T-helper 1 cell treated with Interleukin-12 subunit alpha and Interleukin-12 subunit beta and Interleukin-4 antibody, amounts not matched to agents 30 μg/mL and 1 μg/mL, for 36 hours (primary cell): ENCODE results near the gene LIM2.
A peak's percentile ranks its signal among the peaks of the same experiment; 100 is the strongest.

Source experiments
- H3K27ac Mint-ChIP-seq: one replicate; pipeline ENCODE4 v1.8.0; 2021; ENCODE audit warnings: mild to moderate bottlenecking, mixed read lengths
- H3K27me3 Mint-ChIP-seq: one replicate; pipeline ENCODE4 v1.8.0; 2021; ENCODE audit warnings: low read depth, mixed read lengths
- H3K36me3 Mint-ChIP-seq: one replicate; pipeline ENCODE4 v1.8.0; 2021; ENCODE audit warnings: low read depth, mixed read lengths
- H3K4me1 Mint-ChIP-seq: one replicate; pipeline ENCODE4 v1.8.0; 2021; ENCODE audit warnings: low read depth, mixed read lengths
- H3K4me3 Mint-ChIP-seq: one replicate; pipeline ENCODE4 v1.8.0; 2021; ENCODE audit warnings: mild to moderate bottlenecking, moderate library complexity, mixed read lengths
- H3K9me3 Mint-ChIP-seq: one replicate; pipeline ENCODE4 v1.8.0; 2021; ENCODE audit warnings: mixed read lengths

LIM2 gene

GRCh38 chr19:51365211-51365964 is 22.4 kb downstream of the LIM2 start:
- Mint-ChIP-seq H3K9me3 (no peaks in the 10 kb centered on the region), H3K27me3 (no peaks in the 10 kb centered on the region), H3K36me3 (peaks cover 3% of the 10 kb centered on the region), H3K4me3 (peak overlapping the region; percentile 100), H3K4me1 (peaks cover 49% of the 10 kb centered on the region), H3K27ac (peak overlapping the region; percentile 98)

DNA sequence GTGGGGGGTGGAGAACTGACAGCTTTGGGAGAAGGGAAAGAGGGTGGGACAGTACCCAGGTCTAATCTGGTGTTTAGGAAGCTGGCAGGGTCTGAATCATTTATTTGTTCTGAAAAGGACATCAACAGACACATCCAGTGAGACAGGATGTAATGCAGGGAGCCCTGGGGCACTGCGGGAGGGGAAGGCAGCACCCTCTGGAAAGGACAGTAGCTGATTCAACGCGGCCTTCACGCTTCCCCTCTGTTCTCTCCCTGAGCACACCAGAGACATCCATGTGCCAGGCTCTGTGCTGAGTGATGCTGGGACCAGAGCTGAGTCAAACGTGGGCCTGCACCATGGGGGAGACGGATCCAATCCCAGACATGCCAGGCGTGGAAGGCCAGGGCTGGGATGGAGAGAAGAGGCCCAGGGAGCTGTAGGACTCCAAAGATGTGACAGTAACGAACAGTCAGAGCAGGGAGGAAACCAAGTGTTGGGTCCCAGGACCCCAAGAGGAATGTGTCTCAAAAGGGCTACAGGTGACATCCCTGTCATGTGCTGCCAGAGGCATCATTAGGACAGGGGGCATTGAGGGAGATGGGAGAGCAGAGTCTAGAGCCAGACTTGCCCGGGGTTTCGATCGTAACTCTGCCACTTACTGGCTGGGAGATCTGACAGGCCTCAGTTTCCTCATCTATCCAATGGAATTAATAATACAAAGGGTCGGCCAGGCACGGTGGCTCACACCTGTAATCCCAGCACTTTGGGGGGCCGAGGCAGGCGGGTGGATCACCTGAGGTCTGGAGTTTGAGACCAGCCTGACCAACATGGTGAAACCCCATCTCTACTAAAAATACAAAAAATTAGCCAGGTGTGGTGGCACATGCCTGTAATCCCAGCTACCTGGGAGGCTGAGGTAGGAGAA is 23.3 kb downstream of the LIM2 start:
- Mint-ChIP-seq H3K4me1 (peaks cover 45% of the 10 kb centered on the region), H3K4me3 (peak overlapping the region; percentile 66), H3K27me3 (no peaks in the 10 kb centered on the region), H3K27ac (peak overlapping the region; percentile 34), H3K36me3 (no peaks in the 10 kb centered on the region), H3K9me3 (no peaks in the 10 kb centered on the region)

DNA sequence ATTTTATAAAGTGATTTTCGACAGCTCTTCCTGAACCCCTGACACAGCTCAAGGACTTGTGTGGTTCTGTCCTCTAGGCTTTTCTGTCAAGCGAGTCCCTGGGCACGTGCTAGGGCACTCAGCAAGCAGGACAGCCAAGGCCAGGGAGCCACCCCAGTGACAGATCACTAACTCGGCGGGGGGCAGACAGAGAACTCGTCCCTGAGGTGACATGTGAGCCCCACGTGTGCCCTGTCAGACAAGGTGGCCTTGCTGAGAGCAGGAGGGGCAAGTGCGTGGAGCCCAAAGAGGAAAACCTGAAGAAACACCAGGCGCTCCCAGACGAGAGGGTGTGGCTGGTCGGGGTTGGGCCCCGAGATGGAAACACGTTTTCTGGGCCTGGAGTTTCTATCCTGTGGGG is 26.5 kb downstream of the LIM2 start:
- Mint-ChIP-seq H3K36me3 (no peaks in the 10 kb centered on the region), H3K27me3 (no peaks in the 10 kb centered on the region), H3K27ac (no peak overlapping the region), H3K9me3 (no peaks in the 10 kb centered on the region), H3K4me3 (no peak overlapping the region), H3K4me1 (peaks cover 31% of the 10 kb centered on the region)

- Mint-ChIP-seq H3K9me3 (no peaks in the 10 kb centered on the region), H3K36me3 (no peaks in the 10 kb centered on the region), H3K27ac (no peak overlapping the region), H3K4me1 (peaks cover 26% of the 10 kb centered on the region), H3K4me3 (no peak overlapping the region), H3K27me3 (no peaks in the 10 kb centered on the region)
Observed at GRCh38 chr19:51359294-51359693, 28.5 kb downstream of the LIM2 start.

GRCh38 chr19:51357952-51358351 is 29.8 kb downstream of the LIM2 start:
- no peak overlapping the region for H3K4me3 Mint-ChIP-seq
- no peak overlapping the region for H3K27ac Mint-ChIP-seq
- H3K4me1 Mint-ChIP-seq = peaks cover 15% of the 10 kb centered on the region
- H3K27me3 Mint-ChIP-seq = no peaks in the 10 kb centered on the region
- H3K9me3 Mint-ChIP-seq = no peaks in the 10 kb centered on the region
- no peaks in the 10 kb centered on the region for H3K36me3 Mint-ChIP-seq

GRCh38 chr19:51356159-51356801 is 31.5 kb downstream of the LIM2 start:
- H3K27me3 Mint-ChIP-seq = no peaks in the 10 kb centered on the region
- H3K4me1 Mint-ChIP-seq = peaks cover 6% of the 10 kb centered on the region
- peaks cover 9% of the 10 kb centered on the region for H3K36me3 Mint-ChIP-seq
- H3K27ac Mint-ChIP-seq = no peak overlapping the region
- H3K9me3 Mint-ChIP-seq = no peaks in the 10 kb centered on the region
- H3K4me3 Mint-ChIP-seq = no peak overlapping the region

GRCh38 chr19:51354742-51355148 is 33.0 kb downstream of the LIM2 start:
- Mint-ChIP-seq H3K27ac (peak overlapping the region; percentile 9), H3K36me3 (peaks cover 15% of the 10 kb centered on the region), H3K9me3 (no peaks in the 10 kb centered on the region), H3K27me3 (no peaks in the 10 kb centered on the region), H3K4me3 (peak overlapping the region; percentile 7), H3K4me1 (peaks cover 6% of the 10 kb centered on the region)

DNA sequence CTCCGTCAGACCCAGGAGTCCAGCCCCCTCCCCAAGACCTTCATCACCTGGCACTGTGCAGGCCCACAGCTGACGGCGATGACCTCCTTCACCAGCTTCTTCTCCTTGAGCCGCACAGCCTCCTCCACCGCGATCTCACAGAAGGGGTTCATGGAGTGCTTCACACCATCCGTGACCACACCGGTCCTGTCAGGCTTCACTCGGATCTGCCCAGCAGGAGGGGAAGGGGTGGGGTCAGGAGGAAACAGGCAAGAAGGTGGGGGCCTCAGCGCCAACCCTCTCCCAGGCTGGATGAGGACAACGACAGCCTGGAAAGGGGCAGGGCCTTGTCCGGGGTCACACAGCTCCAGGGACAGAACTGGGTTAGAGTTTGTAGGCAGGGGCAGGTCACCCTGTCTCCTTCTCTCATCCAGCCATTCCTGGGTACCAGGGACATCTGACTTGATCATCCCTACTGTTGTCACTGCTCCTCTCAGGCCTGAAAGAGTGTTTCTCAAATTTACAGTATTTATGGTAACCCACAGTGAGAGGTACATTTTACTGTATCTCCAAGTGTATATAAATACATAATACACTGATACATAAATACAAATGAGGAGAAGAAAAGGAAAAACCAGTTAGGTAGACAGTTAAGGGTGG is 33.6 kb downstream of the LIM2 start:
- Mint-ChIP-seq H3K36me3 (peaks cover 15% of the 10 kb centered on the region), H3K27me3 (no peaks in the 10 kb centered on the region), H3K4me1 (peaks cover 6% of the 10 kb centered on the region), H3K27ac (no peak overlapping the region), H3K9me3 (no peaks in the 10 kb centered on the region), H3K4me3 (no peak overlapping the region)

DNA sequence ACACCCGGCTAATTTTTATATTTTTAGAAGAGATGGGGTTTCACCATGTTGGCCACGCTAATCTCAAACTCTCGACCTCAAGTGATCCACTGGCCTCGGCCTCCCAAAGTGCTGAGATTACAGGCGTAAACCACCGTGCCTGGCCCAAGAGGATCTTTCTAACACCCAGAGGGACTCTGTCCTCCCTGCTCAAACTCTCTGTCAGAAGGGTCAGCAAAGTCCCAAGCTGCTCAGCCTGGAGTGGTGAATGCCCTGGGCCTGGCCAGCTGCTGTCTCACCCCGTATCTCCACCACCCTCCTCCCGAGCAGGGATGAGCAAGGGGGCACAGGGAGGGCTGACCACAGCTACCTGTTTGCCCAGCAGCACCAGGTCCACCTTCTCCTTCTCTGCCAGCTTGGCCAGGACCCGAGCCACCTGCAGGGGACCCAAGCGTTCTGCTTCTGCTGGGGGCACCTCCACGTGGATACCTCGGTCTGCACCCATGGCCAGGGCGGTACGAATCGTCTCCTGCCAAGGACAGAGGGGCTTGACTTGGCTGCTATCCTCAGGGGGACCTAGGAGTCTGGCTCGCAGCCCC is 34.9 kb downstream of the LIM2 start:
- Mint-ChIP-seq H3K27ac (no peak overlapping the region), H3K36me3 (peaks cover 15% of the 10 kb centered on the region), H3K9me3 (no peaks in the 10 kb centered on the region), H3K27me3 (no peaks in the 10 kb centered on the region), H3K4me3 (no peak overlapping the region), H3K4me1 (peaks cover 6% of the 10 kb centered on the region)

- Mint-ChIP-seq H3K9me3 (no peaks in the 10 kb centered on the region), H3K4me1 (peaks cover 6% of the 10 kb centered on the region), H3K36me3 (peaks cover 18% of the 10 kb centered on the region), H3K4me3 (no peak overlapping the region), H3K27ac (no peak overlapping the region), H3K27me3 (no peaks in the 10 kb centered on the region)
Observed at GRCh38 chr19:51351266-51351990, 36.3 kb downstream of the LIM2 start.

DNA sequence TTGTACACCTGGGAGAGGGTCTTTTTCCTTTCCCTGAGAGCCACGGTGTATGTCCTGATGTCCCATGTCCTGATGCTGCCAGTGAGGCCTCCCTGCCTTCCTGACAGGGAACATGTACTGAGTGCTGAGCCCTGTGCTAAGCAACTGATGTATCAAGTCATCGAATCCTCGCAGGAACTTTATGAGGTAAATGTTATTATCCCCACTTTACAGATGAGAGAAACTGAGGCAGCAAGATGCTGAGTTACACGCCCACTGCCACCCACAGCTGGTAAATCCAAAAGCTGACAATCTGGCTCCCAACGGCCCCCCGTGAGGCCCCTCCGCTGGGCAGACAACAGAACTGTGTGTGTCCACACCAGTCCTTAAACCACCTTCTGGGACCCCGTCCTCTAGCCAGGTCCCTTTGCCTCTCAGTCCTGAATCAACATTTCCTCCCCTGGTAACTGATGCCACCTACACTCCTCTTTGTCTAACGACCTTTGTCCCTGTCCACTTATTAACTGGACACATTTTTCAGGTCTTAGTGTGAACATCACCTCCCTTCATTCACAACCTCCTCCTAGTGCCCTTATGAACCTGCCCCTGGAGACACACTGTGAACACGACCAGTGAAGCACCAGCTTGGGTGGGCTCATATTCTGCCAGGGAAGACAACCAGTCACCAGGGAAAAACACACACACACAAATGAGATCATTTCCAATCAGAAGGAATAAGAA is 40.4 kb downstream of the LIM2 start:
- H3K27me3 Mint-ChIP-seq = peaks cover 3% of the 10 kb centered on the region
- no peaks in the 10 kb centered on the region for H3K4me1 Mint-ChIP-seq
- no peaks in the 10 kb centered on the region for H3K9me3 Mint-ChIP-seq
- no peak overlapping the region for H3K27ac Mint-ChIP-seq
- peaks cover 23% of the 10 kb centered on the region for H3K36me3 Mint-ChIP-seq
- H3K4me3 Mint-ChIP-seq = no peak overlapping the region

DNA sequence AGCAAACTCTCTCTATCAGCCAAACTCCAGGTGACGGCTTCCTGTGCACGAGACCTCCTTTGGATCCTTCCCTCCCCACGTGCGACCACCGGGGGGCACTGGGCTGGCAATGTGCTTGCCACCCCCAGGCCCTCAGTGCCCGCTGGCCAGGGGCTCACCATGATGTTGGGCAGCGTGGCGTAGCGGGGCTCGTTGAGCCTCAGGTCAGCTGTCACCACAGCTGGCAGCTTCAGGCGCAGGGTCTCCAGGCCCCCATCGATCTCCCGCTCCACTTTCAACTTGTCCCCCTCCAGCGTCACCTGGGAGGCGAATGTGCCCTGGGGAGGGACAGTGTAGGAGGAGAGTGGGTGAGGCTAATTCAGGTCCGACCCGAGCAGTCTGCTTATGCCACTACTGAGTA is 41.0 kb downstream of the LIM2 start:
- H3K27me3 Mint-ChIP-seq = peaks cover 5% of the 10 kb centered on the region
- peaks cover 18% of the 10 kb centered on the region for H3K36me3 Mint-ChIP-seq
- H3K4me1 Mint-ChIP-seq = no peaks in the 10 kb centered on the region
- H3K4me3 Mint-ChIP-seq = no peak overlapping the region
- no peaks in the 10 kb centered on the region for H3K9me3 Mint-ChIP-seq
- no peak overlapping the region for H3K27ac Mint-ChIP-seq

DNA sequence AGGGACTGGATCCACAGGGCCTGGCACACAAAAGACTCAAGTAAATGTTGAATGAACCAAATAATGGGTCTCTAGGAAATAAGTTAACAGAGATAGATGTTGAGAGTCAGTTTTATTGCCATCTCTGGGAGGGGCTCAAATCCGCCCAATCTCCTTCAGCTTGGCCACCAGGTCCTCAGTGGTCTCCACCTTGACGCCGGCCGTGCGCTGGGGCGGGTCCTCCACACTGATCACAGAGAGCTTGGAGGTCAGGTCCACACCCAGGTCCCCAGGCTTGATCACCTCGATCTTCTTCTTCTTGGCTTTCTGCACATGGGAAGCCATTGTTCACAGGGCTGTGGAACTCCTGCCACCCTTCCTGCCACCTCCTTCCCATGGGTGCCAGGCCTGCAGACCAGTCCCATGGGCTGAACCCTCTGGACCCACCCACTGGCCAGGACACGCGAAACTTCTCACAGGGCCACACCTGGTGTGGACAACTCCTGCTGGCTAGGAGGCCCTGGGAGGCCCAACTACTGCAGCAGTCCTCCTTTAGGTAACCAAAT is 42.6 kb downstream of the LIM2 start:
- no peak overlapping the region for H3K27ac Mint-ChIP-seq
- H3K27me3 Mint-ChIP-seq = peaks cover 13% of the 10 kb centered on the region
- no peaks in the 10 kb centered on the region for H3K9me3 Mint-ChIP-seq
- peaks cover 13% of the 10 kb centered on the region for H3K36me3 Mint-ChIP-seq
- H3K4me1 Mint-ChIP-seq = no peaks in the 10 kb centered on the region
- H3K4me3 Mint-ChIP-seq = no peak overlapping the region
